GM10847 (cell line): ENCODE results near the gene HNRNPR.

Experiments used
- POLR2A ChIP-seq: IDR thresholded peaks from 2 replicates; pipeline ENCODE4 v1.6.1; 2011; ENCODE audit not compliant: insufficient read length; ENCODE audit errors: extremely low read depth

Gene HNRNPR

DNA sequence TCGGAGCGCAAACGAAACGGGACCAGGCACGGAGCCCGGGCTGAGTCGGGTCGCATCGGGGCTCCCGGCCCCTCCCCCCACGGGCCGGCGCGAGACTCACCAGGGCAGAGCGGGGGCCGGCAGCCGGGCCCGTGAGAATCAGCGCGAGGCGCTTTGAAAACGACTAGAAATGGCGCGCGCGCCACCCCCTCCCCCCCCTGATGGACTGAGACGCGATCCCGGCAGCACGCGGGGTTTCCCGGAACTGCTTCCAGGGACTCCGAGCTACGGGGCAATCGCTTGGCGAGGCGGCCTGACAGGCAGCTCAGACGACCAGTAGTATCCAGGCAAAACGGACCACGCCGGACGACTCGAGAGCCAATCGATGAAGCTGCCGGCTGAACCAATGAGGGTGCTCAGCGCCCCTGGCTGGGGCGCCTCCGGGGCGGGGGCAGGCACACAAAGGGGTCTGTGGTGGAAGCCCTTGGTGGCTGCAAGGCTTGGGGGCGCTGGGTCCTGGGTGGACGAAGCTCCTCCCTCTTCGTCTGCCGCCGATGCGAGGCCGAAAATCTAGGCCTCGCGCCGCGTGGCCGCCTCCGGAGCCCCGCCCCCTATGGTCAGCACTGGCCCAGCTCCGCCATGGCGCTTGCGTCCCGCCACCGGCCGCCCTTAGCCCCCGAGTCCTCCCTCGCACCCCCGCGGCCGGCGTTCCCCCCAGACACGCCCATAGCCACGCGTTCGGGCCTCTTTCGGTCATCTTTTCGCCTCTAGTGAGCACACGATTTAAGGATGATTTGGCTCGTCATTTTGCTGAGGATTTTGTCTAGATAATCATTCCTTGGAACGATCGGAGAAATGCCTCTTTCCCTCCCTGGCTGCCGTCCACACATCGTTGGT, at the start of gene HNRNPR:
TSS of gene HNRNPR (minus strand) at position 174 of the 876 bp plus-strand sequence. CDS start 3,276 bp downstream, outside the sequence.
- peak; percentile 77 for TF ChIP-seq POLR2A

DNA sequence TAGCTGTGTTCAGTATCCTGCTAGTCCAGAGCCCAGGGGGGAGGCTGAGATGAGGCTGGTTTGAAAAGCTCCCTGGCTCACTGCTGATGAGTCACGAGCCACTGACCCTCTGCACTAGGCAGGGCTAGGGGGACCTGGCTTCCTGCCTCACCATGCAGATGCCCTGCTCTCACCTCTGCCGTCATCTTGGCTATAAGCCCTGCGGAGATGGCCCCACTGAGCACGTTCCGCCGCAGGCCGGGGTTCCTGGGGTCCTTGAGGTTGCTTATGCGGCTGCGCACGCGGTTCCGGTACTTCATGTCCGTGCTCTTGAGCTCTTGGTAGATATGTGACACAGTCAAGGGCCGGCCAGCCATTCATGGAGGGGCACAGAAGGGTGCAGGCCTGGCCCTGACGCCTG, 49.6 kb upstream of the HNRNPR start:
- no peak for TF ChIP-seq POLR2A

DNA sequence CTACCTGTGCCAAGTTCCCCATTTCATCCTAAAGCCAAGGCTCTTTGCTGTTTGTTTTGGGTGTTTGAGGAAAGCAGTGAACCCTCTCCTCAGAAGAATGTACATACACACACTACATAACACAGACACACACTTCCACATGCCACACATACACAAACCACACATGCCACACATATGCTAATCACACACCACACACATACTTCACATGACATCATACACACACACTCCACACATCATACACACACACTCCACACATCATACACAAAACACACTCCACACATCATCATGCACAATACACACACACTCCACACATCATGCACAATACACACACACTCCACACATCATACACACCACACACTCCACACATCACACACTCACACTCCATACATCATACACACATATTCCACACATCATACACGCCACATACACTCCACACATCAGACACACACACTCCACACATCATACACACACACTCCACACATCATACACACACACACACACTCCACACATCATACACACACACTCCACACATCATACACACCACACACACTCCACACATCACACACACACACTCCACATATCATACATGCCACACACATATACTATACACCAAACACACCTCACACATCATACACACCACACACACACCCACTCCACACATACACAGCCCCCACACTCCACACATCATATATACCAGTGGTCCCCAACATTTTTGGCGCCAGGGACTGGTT, 48.2 kb upstream of the HNRNPR start:
- no peak for TF ChIP-seq POLR2A

DNA sequence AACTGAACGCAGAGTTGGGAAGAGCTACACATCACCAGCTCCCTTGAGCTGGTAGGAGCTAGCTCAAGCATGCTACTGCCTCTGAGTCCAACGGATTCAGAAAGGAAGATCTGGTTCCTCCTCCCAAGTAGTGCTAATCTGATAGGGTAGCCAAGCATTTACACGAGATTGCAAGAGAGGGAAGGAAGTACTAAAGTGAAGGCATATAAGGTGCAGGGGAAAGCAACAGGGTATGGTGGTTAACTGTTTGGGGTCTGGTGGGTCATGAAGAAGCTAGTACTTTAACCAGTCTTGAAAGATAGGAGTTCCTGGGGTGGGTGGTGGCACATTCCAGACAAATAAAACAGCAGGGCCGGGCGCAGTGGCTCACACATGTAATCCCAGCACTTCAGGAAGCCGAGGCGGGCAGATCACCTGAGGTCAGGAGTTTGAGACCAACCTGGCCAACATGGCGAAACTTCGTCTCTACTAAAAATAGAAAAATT, 45.8 kb upstream of the HNRNPR start:
- no peak for TF ChIP-seq POLR2A

DNA sequence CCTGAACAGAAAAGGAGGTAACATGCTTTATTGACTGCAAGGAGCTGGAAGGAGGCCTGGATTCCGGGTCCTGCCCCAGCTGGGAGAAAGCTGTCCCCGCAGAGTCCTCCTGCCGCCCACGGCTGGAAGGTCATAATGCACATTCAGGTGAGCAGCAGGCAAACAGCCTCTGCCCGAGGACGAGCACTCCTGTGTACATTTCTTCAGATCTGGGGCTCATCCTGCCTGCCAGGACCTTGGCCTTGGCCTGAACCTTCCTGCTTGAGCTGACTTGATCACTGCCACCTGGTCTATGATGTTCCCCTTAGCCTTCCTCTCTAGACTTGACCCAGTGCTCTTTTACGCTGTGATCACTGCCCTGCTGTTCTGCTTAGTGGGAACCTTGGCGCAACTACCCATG, 43.4 kb upstream of the HNRNPR start:
- no peak for TF ChIP-seq POLR2A

DNA sequence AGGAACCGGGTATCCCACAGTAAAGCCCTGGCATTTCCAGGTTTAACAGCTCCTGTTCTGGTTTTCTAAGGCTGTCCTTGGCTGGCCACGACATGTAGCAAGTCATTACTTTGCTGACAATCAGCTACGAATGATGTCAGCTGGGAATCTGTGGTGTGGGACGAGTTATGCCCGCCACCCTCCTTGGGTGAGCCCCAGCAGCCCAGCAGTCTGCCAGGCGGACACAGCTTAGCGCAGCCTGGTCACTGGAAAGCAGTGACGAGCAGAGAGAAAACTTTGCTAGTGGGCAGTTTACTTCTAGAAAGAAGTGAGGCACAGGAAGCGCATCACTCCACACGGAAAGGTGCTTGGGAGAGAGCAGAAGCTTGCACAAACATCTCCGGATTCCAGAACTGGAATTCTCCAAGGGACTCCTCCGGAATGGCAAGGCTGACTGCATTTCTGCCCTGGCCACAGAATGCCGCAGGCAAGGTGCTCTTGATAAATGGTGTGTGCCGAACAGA, 41.1 kb upstream of the HNRNPR start:
- no peak for TF ChIP-seq POLR2A

DNA sequence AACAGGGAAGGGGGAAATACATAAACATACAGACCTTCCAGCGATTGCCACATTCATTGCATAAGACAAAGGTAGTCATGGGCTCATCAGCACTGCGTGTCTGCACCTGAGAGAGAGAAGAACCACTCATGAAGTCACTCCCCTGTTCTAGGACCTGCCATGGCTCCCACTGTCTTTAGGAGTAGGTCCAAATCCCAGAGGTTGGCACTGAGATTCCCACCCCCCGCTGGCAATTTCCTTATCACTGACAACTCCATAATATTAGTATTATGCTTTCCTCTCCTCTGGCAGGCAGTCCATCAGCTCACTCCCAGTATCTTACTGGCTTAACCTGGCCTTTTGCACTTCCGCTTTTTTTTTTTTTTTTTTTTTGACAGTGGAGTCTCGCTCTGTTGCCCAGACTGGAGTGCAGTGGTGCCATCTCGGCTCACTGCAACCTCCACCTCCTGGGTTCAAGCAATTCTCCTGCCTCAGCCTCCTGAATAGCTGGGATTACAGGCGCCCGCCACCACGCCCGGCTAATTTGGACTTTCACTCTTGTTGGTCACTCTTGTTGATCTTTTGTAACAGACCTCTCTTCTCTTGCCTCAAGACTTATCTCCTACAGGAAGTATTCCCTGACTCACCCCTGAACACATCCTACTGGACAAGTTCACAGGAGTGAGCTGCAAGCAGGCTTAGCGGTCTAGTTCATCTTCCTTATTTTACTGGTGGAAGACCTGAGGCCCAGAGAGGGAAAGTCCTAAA, 40.4 kb upstream of the HNRNPR start:
- no peak for TF ChIP-seq POLR2A

DNA sequence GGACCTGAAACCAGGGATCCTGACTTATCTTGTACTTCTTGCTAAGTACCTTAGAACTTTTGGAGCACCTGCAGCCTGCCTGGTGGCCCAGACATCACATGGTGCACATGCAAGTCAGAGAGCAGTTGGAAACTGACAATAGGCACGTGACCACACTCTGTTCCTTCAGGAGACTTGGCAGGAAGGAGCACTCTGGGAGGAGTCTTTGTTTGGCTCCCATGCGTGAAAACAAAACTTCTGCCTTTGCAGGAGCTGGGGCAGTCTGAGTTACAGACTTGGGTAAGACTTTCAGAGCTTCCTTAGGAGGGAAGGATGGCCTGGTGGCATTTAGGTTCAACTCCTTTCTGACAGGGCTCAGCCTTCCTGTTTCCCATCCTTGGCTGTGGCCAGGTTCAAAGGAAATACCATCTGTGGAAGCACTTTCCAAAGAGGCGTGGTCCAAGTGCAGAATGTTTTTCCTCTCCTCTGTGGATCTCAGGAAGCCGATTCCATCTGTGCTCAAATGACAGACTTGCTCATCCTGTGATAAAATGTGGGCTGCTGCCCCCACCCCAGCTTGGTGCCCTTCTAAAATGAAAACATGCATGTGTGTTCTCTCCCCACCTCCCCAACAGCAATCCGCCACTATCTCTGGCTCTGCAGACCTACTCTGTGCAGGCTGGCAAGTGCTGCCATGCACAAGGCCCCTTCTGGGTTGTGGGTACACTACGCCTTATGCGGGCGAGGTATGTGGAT, 39.7 kb upstream of the HNRNPR start:
- no peak for TF ChIP-seq POLR2A

DNA sequence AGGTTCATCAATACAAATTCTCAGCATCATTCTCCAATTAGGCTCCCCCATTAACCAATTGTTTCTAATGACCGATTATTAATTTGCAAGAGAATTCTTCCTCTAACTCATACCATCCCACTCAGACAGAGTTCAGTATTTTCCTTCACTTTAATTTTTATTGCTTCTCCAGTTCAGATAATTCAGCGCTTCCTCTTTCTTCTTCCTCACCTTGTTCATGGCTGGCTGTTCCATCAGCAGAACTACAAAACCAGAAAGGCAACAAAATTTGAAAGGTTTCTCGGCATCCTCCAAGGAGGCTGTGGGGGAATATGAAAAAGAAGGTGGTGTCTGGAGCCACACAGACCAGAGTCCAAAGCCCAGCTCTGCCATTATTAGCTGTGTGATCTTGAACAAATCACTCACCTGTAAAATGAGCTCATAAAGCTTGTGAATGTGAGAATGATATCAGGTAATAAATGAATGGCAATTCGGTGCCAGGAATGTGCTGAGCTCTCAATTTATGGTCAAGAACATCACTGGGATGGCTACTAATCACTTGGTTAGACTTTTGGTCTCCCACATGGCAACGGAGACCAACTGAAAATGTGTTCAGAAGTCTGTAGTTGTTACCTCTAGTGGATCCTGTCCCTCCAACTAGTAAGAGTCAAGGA, 37.3 kb upstream of the HNRNPR start:
- TF ChIP-seq POLR2A = no peak

DNA sequence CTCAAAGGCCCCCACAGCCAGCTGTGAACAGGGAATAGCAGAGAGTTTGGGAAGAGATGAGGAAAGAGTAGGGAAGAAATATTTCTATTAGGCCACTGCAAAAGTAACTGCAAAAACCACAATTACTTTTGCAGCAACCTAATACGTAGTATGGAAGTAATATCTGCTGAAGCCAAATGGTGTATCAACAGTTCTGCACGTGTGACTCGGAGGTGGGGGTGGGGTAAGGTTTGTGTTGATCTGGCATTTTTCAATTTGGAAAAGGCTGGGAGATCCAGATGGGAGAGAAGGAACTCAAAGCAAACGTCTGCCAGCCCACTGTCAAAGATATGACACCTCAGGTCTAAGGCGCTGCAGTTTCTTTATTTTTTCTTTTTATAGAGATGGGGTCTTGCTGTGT, 36.6 kb upstream of the HNRNPR start:
- TF ChIP-seq POLR2A = no peak

DNA sequence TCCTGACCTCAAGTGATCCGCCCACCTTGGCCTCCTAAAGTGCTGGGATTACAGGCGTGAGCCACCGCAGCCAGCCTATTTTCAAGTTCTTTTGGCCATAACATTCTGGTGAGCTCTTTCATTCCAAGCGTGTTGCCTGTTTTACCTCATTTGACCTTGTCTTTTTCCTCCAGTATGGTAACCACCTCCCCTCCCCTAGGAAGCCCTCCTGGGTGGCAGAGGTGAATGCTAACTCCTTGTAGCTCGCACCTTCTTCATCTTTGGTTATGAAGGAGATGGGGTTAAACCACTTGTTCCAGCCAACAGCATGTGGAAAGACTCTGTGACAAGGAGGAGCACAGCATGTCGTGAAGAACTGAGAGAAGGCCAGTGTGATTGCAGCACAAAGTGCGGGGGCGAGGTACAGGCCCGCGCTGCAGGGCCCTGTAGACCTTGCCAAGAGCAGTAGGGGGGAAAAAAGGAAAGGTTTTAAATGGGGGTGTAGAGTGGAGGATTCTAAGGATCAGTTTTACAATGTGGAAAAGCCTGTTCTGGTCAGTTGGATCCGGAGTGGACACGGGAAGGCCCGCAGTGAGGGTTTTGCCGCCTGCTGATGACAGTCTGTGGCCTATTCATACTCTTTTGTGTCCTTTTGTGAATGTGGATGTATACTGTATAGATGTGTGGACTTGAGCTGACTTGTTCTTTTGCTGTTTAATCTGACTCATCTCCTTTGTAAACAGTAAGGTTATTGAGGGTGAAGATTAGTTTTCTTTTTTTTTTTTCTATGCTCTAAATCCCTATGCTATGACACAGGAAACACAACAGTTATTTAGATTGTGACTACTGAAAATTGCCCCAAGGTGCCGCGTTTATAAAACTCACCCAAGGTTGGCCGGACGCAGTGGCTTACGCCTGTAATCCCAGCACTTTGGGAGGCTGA, 33.1 kb upstream of the HNRNPR start:
- no peak for TF ChIP-seq POLR2A

DNA sequence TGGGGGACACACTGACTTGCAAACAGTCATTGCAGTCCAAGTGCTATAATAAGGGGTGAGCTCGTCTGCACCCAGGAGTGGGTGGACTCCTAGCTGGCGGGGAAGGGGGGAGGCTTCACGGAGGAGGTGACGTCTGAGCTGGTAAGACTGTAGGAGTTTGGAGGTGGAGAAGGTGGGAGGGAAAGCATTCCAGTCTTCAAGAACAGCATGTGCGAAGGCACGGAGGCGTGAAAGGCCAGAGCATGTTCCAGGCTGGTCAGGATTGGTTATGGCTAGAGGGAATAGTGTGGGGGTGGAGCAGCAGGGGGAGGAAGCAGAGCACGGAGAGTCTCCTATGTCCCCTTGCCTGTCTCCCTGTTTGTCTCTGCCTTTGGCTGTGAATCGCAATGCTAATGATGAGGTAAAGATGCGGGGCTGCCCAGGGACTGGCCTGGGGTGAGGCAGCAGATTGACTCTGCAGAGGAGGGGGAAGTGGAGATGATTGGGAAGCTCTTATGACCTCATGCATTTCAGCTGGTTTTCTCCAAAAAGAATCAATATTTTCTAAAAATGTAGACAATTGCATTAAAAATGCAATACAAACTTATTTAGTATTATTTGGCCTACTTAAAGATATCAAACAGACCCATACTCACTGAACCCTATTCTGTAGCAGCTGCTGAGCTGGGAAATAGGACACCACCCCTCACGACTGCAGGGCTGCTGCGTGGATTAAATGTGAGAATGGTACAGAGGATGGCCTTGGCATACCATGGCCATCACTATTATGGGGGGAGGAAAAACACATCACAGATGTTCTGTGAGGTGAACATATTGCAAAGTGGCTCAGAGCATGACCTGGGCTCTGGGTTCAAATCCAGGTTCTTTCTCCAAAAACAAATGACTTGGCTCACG, 28.1 kb upstream of the HNRNPR start:
- no peak for TF ChIP-seq POLR2A
